A673 (cell line): ENCODE results near the gene NUP42.

ENCODE experiments used
- CTCF ChIP-seq: fragments of 300-800, 200-600 bp; sonication (generic); conservative IDR thresholded peaks from 2 replicates; pipeline ENCODE4 v1.5.1; 2017; ENCODE audit warnings: low read depth, mild to moderate bottlenecking, antibody characterized with exemption, low read length, moderate library complexity, mixed read lengths
- EZH2 ChIP-seq: fragments of 200-600 bp; sonication (generic); IDR thresholded peaks from 2 replicates; pipeline ENCODE4 v1.6.1; 2017; ENCODE audit warnings: borderline replicate concordance, low read depth, mild to moderate bottlenecking, mixed read lengths, antibody characterized with exemption, low read length; ENCODE audit not compliant: poor library complexity, severe bottlenecking

- no peak for TF ChIP-seq EZH2
- TF ChIP-seq CTCF = no peak
These were observed 54.0 kb downstream of the NUP42 start for GRCh38 chr7:23235813-23236221.
